GM12892 (cell line): Measurements from ENCODE around the gene SIGLEC10.

ENCODE experiments used
- DNase-seq: peaks from one replicate; pipeline ENCODE4 v3.0.0; 2011; ENCODE audit not compliant: insufficient read length
- FAIRE-seq: peaks from 2 replicates; lab custom pipeline; 2011; peaks lifted over from hg19 to GRCh38; lab: Jason Lieb, UNC
- POLR2A ChIP-seq: IDR thresholded peaks from 2 replicates; pipeline ENCODE4 v1.6.1; 2011; ENCODE audit warnings: low read depth, low read length, control low read depth
- POLR2AphosphoS5 ChIP-seq: IDR thresholded peaks from 2 replicates; pipeline ENCODE4 v1.6.1; 2011; ENCODE audit warnings: low read depth, low read length, control low read depth
- TAF1 ChIP-seq: IDR thresholded peaks from 2 replicates; pipeline ENCODE4 v1.6.1; 2011; ENCODE audit warnings: low read depth, mild to moderate bottlenecking, control low read depth, low read length, borderline replicate concordance

The SIGLEC10 gene

DNA sequence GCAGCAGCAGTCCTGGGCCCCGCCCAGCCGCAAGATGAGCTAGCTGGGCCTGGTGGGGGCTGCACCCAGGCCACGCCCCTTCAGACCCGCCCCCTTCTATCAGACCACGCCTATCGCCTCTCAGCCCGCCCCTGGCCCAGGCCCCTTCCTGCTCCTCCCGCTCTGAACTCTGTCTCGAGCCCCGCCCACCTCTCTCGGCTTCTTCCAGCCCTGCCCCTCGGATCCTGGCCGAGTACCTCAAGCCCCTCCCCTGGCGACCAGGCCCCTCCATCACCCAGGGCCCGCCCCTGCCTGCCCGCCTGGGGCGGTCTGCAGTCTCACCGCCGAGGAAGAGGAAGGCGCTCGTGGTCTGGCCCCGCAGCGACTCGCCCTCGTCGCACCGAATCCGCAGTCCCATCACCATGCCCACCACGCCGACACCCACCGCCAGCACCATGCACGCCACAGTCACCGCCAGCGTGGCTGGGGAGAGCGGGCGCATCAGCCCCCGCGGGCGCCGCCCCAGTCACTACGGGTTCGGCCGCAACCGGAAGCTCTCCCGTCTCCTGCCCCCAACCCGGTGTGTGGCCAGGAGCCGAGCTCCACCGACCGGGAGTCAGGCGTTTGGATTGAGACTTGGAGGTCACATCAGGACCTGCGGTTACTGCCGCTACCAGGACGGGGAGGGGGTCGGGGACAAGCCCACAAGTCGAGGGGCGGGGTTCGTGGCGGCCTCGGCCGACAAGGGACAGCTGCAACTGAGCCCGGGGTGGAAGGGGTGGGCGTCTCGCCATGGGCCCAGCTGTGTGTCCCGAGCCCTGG is 49.7 kb downstream of the SIGLEC10 start:
- DNase-seq: peak; percentile 97
- TF ChIP-seq POLR2AphosphoS5 (no peak; the same call in 1 of the 2 replicates), TAF1 (no peak), POLR2A (peak; percentile 49; the same call in 1 of the 2 replicates)
- FAIRE-seq: peak; percentile 97

- no peak for DNase-seq
- FAIRE-seq: no peak
- TF ChIP-seq POLR2A (no peak; the same call in 1 of the 2 replicates), POLR2AphosphoS5 (0 out of 2 replicates have a peak, but pooled peaks have one; percentile 16)
Observed at GRCh38 chr19:51367255-51367564, 50.2 kb downstream of the SIGLEC10 start.

DNA sequence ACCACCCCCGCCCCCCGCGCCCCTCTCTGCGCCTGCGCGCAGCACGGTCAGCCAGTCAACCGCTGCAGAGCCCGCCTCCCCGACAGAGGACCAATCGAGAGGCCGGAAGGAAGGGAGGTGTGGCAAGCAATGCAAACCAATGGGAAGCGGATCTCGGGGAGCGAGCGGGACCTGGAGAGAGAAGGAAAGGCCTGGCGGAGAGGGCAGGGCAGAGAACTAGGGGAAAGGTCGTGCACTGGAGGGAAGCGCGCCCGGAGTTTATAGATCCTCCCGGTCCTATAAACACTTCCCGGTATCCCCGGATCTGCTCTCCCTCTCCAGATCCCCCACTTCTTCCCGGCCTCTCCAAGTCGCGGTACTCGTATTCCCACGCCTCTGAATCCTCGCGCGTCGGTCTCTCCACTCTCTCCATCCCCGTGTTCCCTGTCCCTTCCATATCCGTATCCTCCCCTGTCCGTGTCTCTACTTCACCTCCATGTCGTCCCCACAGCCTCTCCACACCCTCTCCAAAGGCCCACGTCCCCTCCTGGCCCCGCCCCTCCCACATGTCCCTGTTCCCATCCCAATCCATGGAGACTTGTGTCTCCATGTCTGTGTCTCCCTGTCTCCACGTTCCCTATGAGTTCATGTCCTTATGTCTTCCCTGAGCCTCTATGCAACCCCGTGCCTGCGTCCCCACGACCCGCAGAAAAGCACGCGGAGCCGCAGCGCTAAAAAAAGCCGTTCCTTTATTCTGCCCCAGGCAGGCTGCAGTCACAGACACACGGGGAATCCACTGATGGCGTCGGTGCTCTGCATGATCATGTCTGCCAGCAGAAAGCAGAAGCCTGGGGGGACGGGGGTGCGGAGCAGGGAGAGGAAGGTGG is 50.8 kb downstream of the SIGLEC10 start:
- DNase-seq: peak; percentile 95
- peak; percentile 92 for FAIRE-seq
- peak; percentile 81 for TF ChIP-seq POLR2AphosphoS5
- TF ChIP-seq TAF1: peak; percentile 18; the same call in 1 of the 2 replicates
- TF ChIP-seq POLR2A: peak; percentile 83

GRCh38 chr19:51365965-51366388 is 51.5 kb downstream of the SIGLEC10 start, which contains the start of gene ETFB:
Gene ETFB (minus strand): TSS chr19:51366388. CDS start chr19:51366326, 62 bp downstream.
- TF ChIP-seq POLR2AphosphoS5 (peak; percentile 28; the same call in 1 of the 2 replicates), TAF1 (no peak), POLR2A (peak; percentile 69)
- DNase-seq (no peak), FAIRE-seq (peak; percentile 46)

DNA sequence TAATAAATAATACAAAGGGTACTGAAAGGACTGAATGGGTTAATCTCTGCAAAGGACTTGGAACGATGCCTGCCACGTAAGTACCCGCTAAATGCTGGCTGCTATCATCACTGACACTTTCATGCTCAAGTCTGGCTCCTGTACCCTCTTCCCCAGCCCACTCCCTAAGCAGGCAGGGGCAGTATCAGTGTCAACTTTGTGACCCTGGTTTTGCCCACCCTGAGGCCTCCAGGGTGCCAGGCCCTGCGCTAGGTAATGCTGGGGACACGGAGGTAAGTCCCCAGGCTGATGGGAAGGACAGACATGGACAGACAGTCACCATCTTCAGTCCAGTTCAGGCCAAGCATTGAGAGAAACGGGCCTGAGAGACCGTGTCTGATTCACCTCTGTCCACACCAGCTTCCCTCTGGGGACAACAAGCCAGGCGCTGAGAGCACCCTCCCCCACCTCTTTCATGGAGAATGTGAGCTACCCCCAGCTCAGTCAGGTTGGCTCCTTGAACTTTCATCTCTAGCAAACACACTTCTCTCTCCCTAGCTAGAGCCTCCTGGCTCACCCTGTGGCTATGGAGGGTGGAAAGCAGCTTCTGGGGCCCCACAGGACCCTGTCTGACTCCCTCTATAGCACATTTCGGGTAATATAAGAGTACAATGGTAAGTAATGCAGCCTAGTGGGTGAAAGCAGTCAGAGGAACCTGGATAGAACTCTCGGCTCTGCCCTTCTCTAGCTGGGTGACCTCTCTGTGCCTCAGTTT is 52.1 kb downstream of the SIGLEC10 start:
- DNase-seq (no peak), FAIRE-seq (no peak)
- TF ChIP-seq TAF1 (no peak), POLR2AphosphoS5 (no peak), POLR2A (no peak)

- no peak for TF ChIP-seq POLR2A
- no peak for TF ChIP-seq POLR2AphosphoS5
- TF ChIP-seq TAF1: no peak
- no peak for DNase-seq
- no peak for FAIRE-seq
Observed at GRCh38 chr19:51364200-51365106, 53.0 kb downstream of the SIGLEC10 start.

GRCh38 chr19:51361239-51361638 is 56.2 kb downstream of the SIGLEC10 start:
- FAIRE-seq (no peak), DNase-seq (no peak)
- TF ChIP-seq POLR2AphosphoS5 (no peak), TAF1 (no peak), POLR2A (no peak)
